Esophagus mucosa (tissue), 1 donor: ENCODE results near the gene MINK1. TPM values are rescaled to one million over a fixed set of nuclear protein-coding genes. Genes with fewer than 3 reads are reported as not detected.

Experiments used
- total RNA-seq: library from RNA; stranded (reverse); gene quantifications from one replicate; pipeline ENCODE4 v1.2.4, GENCODE V29; 2023
- donor health status: DM: yes; HTN: yes; CAD: no.

The MINK1 gene
- total RNA-seq, 1 donor from 2014 or later: 124 TPM

Other genes with a start within 250 kb of the MINK1 start
- gene SMTNL2, start 248.8 kb upstream of the MINK1 start, total RNA-seq: 0.56 TPM
- 0.32 TPM for gene ALOX15, start 191.7 kb upstream of the MINK1 start, total RNA-seq
- 24.6 TPM for gene PELP1, start 129.2 kb upstream of the MINK1 start, total RNA-seq
- 13.7 TPM for gene ARRB2, start 122.7 kb upstream of the MINK1 start, total RNA-seq
- gene MED11, start 101.9 kb upstream of the MINK1 start, total RNA-seq: 15.6 TPM
- 0.36 TPM for gene ZMYND15, start 93.5 kb upstream of the MINK1 start, total RNA-seq
- gene CXCL16, start 93.4 kb upstream of the MINK1 start, total RNA-seq: 15.7 TPM
- not detected for gene TM4SF5, start 61.5 kb upstream of the MINK1 start, total RNA-seq
- gene VMO1, start 47.0 kb upstream of the MINK1 start, total RNA-seq: 2.3 TPM
- not detected for gene GLTPD2, start 44.4 kb upstream of the MINK1 start, total RNA-seq
- gene PSMB6, start 37.2 kb upstream of the MINK1 start, total RNA-seq: 131 TPM
- gene PLD2, start 26.2 kb upstream of the MINK1 start, total RNA-seq: 117 TPM
- 1.3 TPM for gene C17orf107, start 66.2 kb downstream of the MINK1 start, total RNA-seq
- gene CHRNE, start 69.8 kb downstream of the MINK1 start, total RNA-seq: 0.32 TPM
- not detected for gene GP1BA, start 98.9 kb downstream of the MINK1 start, total RNA-seq
- 42.4 TPM for gene SLC25A11, start 106.7 kb downstream of the MINK1 start, total RNA-seq
- 79.2 TPM for gene RNF167, start 106.9 kb downstream of the MINK1 start, total RNA-seq
- 455 TPM for gene PFN1, start 115.2 kb downstream of the MINK1 start, total RNA-seq
- gene ENO3, start 117.8 kb downstream of the MINK1 start, total RNA-seq: 1.5 TPM
- 65.7 TPM for gene SPAG7, start 134.5 kb downstream of the MINK1 start, total RNA-seq
- 23.8 TPM for gene CAMTA2, start 154.3 kb downstream of the MINK1 start, total RNA-seq
- gene INCA1, start 164.2 kb downstream of the MINK1 start, total RNA-seq: not detected
- gene KIF1C, start 164.6 kb downstream of the MINK1 start, total RNA-seq: 95.4 TPM
- 0.68 TPM for gene SLC52A1, start 202.1 kb downstream of the MINK1 start, total RNA-seq
- gene ZFP3, start 245.1 kb downstream of the MINK1 start, total RNA-seq: 1.8 TPM